SK-N-SH (cell line): ENCODE measurements around the gene NIT2.

Experiments used
- POLR2AphosphoS5 ChIP-seq: IDR thresholded peaks from 2 replicates; pipeline ENCODE4 v1.6.1; 2012; ENCODE audit warnings: low read depth, low read length
- REST ChIP-seq: IDR thresholded peaks from 2 replicates; pipeline ENCODE4 v1.6.1; 2012; ENCODE audit warnings: mild to moderate bottlenecking, low read depth, low read length, moderate library complexity

- TF ChIP-seq REST = no peak
- no peak for TF ChIP-seq POLR2AphosphoS5
These were observed 67.1 kb downstream of the NIT2 start for GRCh38 chr3:100401674-100402041.
